Measurements from ENCODE around the gene TIGIT.

TIGIT gene

DNA sequence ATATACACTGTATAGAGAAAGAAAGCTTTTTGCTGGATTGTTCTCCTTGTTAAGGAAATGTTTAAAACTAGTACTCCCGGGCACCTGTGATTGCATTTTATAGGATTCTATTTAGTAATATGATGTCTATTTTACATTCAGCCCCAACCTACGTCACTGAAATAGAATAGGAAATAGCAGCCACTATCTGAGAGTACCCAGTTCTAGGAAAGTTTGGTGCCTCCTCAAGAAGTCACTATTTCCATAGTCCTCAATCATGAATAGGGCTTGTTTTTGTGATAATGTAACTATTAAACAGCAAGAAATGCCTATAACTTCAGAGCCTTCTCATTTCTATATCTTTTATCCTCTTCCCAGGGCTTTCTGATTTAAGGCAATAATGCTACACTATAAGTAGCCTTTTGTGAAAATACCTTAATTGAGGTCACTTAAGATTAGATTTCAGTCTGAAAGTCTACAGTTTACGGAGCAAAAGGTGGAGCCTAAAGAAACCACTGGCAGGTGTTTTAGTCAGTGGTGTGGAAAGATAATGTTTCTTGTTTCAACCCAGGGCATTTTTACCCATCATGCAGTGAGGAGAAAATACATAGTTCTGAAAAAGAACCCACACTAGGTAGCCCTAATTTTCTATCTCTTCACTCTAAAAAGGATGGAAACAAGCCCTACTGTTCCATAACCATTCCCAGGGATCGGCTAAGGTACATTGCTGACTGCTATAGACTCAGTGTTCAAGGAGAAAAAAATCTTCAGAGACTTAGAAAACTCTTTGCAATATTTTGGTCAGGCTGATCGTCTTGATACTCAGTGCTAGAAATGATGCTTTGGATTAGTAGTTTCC, 38.7 kb downstream of the TIGIT start:
- H3K4me3 ChIP-seq (ENCODE audit: low read depth, low read length) = no peak overlapping the region
- TF ChIP-seq, protein P1, sequence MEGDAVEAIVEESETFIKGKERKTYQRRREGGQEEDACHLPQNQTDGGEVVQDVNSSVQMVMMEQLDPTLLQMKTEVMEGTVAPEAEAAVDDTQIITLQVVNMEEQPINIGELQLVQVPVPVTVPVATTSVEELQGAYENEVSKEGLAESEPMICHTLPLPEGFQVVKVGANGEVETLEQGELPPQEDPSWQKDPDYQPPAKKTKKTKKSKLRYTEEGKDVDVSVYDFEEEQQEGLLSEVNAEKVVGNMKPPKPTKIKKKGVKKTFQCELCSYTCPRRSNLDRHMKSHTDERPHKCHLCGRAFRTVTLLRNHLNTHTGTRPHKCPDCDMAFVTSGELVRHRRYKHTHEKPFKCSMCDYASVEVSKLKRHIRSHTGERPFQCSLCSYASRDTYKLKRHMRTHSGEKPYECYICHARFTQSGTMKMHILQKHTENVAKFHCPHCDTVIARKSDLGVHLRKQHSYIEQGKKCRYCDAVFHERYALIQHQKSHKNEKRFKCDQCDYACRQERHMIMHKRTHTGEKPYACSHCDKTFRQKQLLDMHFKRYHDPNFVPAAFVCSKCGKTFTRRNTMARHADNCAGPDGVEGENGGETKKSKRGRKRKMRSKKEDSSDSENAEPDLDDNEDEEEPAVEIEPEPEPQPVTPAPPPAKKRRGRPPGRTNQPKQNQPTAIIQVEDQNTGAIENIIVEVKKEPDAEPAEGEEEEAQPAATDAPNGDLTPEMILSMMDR (IDR thresholded peaks at IDR 0.05; ENCODE audit: insufficient read depth, low read depth, low read length, missing control alignments) = no peak
- peak; percentile 54 for DNase-seq (ENCODE audit: low read depth)

DNA sequence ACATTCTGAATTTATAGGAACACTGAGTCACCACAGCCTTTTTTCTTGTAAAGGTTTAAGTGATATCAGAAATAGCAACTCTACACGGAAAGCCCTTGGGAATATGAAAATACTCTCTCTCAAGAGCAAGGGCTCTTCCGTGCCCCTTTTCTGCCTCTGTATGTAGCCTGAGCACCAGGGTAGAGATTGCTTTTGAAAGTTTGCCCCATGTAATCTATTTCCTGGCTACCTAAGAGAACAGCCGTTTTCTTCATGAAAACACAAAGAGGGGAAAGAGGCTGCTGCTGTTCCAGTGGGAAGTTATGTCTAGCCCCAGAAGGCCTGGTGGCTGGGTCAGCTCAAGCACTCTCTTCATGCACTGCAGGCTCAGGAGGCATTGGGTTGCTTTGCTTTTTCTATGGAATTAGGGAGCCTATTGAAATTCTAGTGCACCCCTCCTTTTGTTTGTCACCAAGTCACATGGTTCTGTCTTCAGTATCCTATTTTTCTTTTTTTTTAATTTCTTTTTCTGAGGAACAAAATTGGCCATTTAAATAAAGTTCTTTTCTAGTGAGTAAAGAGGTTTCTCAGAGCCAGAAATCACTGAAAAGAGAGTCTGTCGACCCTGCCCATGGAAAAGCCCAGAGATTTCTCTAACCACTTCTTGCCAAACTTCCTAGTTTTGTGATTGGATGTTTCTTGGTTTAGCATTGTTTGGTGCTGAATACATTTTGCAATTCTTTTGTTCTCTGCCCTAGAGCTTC, 39.5 kb downstream of the TIGIT start:
- no peak for DNase-seq (ENCODE audit: low read depth)
- no peak overlapping the region for H3K4me3 ChIP-seq (ENCODE audit: low read depth, low read length)
- TF ChIP-seq, protein P1 (IDR thresholded peaks at IDR 0.05; ENCODE audit: insufficient read depth, low read depth, low read length, missing control alignments) = no peak

DNA sequence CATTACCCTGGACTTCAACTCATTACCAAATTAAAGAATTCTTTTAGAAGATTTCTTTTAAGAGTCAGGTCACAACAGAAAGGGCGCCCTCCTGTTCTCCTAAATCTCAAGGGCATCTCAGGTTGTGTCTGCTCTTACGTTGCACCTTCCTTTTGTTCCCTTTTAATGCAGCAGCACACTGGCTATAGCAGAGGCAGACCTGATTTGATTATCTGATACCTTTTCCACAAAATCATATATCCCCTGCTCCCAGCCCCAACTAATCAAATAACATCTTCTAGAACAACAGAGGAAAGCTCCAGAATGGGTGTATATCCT, 40.1 kb downstream of the TIGIT start:
- DNase-seq (ENCODE audit: low read depth) = no peak
- no peak overlapping the region for H3K4me3 ChIP-seq (ENCODE audit: low read depth, low read length)
- TF ChIP-seq, protein P1 (IDR thresholded peaks at IDR 0.05; ENCODE audit: insufficient read depth, low read depth, low read length, missing control alignments) = no peak

DNA sequence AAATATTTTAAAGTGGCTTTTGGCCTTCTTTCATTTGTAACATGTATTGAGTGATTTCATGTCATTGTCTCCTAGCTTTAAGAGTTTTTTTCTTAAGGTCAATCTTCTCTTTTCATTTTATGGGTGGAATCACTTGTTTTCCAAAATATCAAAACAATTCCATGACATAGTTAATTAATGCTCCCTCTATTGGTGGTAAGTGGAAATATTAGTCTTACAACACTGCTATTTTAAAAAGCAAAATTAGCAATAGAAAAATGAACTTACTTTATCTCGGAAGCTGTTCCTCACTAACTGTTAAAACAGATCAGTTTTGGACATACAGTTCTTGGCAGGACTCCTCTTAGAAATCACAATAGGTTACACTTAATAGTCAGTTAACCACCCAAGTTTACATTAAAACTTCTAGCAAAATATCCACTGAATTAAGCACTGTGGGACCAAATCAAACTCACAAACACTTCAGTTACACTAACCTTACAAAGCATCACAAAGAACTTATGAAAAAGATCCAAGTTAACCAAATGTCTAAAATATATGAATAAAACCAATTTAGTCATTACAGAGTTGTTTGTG, 42.4 kb downstream of the TIGIT start:
- H3K4me3 ChIP-seq (ENCODE audit: low read depth, low read length) = no peak overlapping the region
- DNase-seq (ENCODE audit: low read depth) = no peak
- TF ChIP-seq, protein P1 (IDR thresholded peaks at IDR 0.05; ENCODE audit: insufficient read depth, low read depth, low read length, missing control alignments) = peak; percentile 23

DNA sequence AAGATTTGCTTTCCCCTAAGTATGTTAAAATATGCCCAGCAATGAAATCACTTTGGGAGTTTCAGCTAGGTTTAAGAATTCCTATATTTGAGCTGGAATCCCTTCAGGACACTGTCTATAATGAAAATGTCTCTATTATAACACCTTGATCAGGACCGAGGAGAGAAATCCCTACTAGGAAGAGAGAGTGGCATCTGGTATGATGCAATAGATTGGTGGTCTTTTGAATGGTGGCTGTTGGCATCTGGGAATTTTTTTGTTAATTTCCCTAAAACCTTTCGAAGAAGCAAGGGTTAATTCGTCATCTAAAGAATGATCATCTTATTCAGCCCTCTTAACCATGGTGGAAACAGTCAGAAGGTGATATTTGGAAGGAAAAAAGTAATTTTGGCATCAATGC, 43.0 kb downstream of the TIGIT start:
- DNase-seq (ENCODE audit: low read depth) = no peak
- TF ChIP-seq, protein P1 (IDR thresholded peaks at IDR 0.05; ENCODE audit: insufficient read depth, low read depth, low read length, missing control alignments) = no peak
- H3K4me3 ChIP-seq (ENCODE audit: low read depth, low read length) = no peak overlapping the region

DNA sequence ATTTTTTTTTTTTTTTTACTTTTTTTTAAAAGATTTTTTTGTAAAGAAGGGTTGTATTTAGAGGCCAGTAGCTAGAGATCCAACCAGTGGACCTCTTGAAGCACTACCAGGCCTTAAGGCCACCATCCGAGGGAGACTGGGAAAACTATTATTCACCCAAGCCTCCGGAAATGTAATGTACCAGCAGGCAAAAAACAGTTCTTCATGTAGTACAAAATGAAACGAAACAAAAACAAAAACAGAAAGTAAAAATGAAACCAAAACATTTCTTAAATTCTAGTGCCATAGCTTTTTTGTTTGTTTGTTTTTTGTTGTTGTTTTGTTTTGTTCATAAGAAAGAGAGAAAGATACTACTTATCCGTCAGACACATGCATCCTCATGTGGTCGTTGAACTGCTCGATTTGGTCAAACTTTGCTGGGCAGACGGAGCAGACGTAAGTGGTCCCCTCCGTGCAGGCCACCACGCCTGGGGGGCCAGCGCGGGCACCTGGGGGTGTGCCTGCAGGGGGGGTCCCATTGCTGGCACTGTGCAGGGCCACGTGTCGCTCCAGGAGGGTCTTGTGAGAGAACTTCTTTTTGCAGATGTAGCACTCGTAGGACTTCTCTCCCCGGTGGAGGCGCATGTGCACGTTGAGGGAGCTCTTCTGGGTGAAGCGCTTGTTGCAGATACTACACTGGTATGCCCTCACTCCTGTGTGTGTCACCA, 45.0 kb downstream of the TIGIT start:
- H3K4me3 ChIP-seq (ENCODE audit: low read depth, low read length) = no peak overlapping the region
- TF ChIP-seq, protein P1 (IDR thresholded peaks at IDR 0.05; ENCODE audit: insufficient read depth, low read depth, low read length, missing control alignments) = no peak
- no peak for DNase-seq (ENCODE audit: low read depth)
